ENCODE measurements around the gene LY6G6F. TPM values are rescaled to one million over a fixed set of nuclear protein-coding genes. Genes with fewer than 3 reads are reported as not detected.

The LY6G6F gene
- total RNA-seq, 4 donors from 2014 or later = not detected

- no peak overlapping the region for H3K4me3 ChIP-seq
- ATAC-seq = no peak
- H3K4me1 ChIP-seq = peaks cover 0 to 79% (median 35%) of the 10 kb centered on the region in 3 donors
- no peaks in the 10 kb centered on the region for H3K27me3 ChIP-seq
- H3K27ac ChIP-seq = peak overlapping the region in 2 of 4 donors; percentile 20 to 98
- no peak for TF ChIP-seq POLR2AphosphoS5 (IDR thresholded peaks at IDR 0.05)
- TF ChIP-seq POLR2A (IDR thresholded peaks at IDR 0.05) = no peak
- no peak for TF ChIP-seq CTCF (IDR thresholded peaks at IDR 0.05)
- no peak for TF ChIP-seq EP300 (IDR thresholded peaks at IDR 0.05)
- WGBS, 2 donors (ENCODE audit: low coverage in 1 of 2) = 54 to 71% methylated on average over 2 to 3 of the region's 3 CpGs
- H3K36me3 ChIP-seq = peaks cover 0 to 50% of the 10 kb centered on the region in 2 donors
- no peaks in the 10 kb centered on the region for H3K9me3 ChIP-seq
Observed at GRCh38 chr6:31732029-31732428, 25.4 kb downstream of the LY6G6F start.

GRCh38 chr6:31733734-31734133, 27.1 kb downstream of the LY6G6F start:
- Histone ChIP-seq H3K27ac (peak overlapping the region in 3 of 4 donors; percentile 90 to 93 (median 92)), H3K4me3 (no peak overlapping the region), H3K4me1 (peaks cover 0 to 77% (median 24%) of the 10 kb centered on the region in 3 donors), H3K36me3 (peaks cover 0 to 38% of the 10 kb centered on the region in 2 donors), H3K9me3 (no peaks in the 10 kb centered on the region), H3K27me3 (no peaks in the 10 kb centered on the region)
- 58 to 85% methylated on average over 2 of the region's 4 CpGs for WGBS, 2 donors (ENCODE audit: low coverage in 1 of 2)
- ATAC-seq = no peak
- no peak for TF ChIP-seq POLR2A (IDR thresholded peaks at IDR 0.05)
- TF ChIP-seq EP300 (IDR thresholded peaks at IDR 0.05) = no peak
- TF ChIP-seq POLR2AphosphoS5 (IDR thresholded peaks at IDR 0.05) = no peak
- TF ChIP-seq CTCF (IDR thresholded peaks at IDR 0.05) = no peak

GRCh38 chr6:31734247-31734820, 27.7 kb downstream of the LY6G6F start:
- ATAC-seq = no peak
- H3K27ac ChIP-seq = peak overlapping the region; percentile 79 to 93 (median 91)
- H3K4me1 ChIP-seq = peaks cover 1 to 78% (median 25%) of the 10 kb centered on the region in 3 donors
- H3K27me3 ChIP-seq = no peaks in the 10 kb centered on the region
- peaks cover 0 to 38% of the 10 kb centered on the region in 2 donors for H3K36me3 ChIP-seq
- WGBS, 2 donors (ENCODE audit: low coverage in 1 of 2) = 0 to 10% methylated on average over 2 of the region's 2 CpGs
- no peaks in the 10 kb centered on the region for H3K9me3 ChIP-seq
- TF ChIP-seq CTCF (IDR thresholded peaks at IDR 0.05) (no peak), EP300 (IDR thresholded peaks at IDR 0.05) (no peak), POLR2AphosphoS5 (IDR thresholded peaks at IDR 0.05) (no peak), POLR2A (IDR thresholded peaks at IDR 0.05) (no peak)
- peak overlapping the region; percentile 61 to 71 for H3K4me3 ChIP-seq

GRCh38 chr6:31734821-31735406, 28.2 kb downstream of the LY6G6F start:
- ATAC-seq = no peak
- H3K9me3 ChIP-seq = no peaks in the 10 kb centered on the region
- 0% methylated on average over 1 to 14 of the region's 18 CpGs for WGBS, 2 donors (ENCODE audit: low coverage in 1 of 2)
- H3K4me3 ChIP-seq = peak overlapping the region; percentile 61 to 71
- H3K36me3 ChIP-seq = peaks cover 0 to 38% of the 10 kb centered on the region in 2 donors
- H3K27me3 ChIP-seq = no peaks in the 10 kb centered on the region
- peak overlapping the region; percentile 79 to 93 (median 91) for H3K27ac ChIP-seq
- TF ChIP-seq POLR2A (IDR thresholded peaks at IDR 0.05) (peak in 1 of 2 donors; percentile 16), EP300 (IDR thresholded peaks at IDR 0.05) (no peak)
- H3K4me1 ChIP-seq = peaks cover 3 to 81% (median 26%) of the 10 kb centered on the region in 3 donors

GRCh38 chr6:31736021-31736767, 29.5 kb downstream of the LY6G6F start, which contains the start of gene CLIC1:
Gene CLIC1 (minus strand): TSS chr6:31736530. CDS start chr6:31736300, 230 bp downstream.
- Histone ChIP-seq H3K27me3 (no peaks in the 10 kb centered on the region), H3K4me3 (peak within 1 kb of the TSS; percentile 61 to 71), H3K9me3 (no peaks in the 10 kb centered on the region), H3K27ac (peak within 1 kb of the TSS; percentile 79 to 93 (median 91)), H3K4me1 (peaks cover 3 to 78% (median 25%) of the 10 kb centered on the region in 3 donors), H3K36me3 (peaks cover 0 to 32% of the 10 kb centered on the region in 2 donors)
- ATAC-seq = peak; percentile 69
- 0 to 3% methylated on average over 2 to 10 of the region's 24 CpGs for WGBS, 2 donors (ENCODE audit: low coverage in 1 of 2)
- TF ChIP-seq POLR2A (IDR thresholded peaks at IDR 0.05) = peak; percentile 86 to 88
- TF ChIP-seq EP300 (IDR thresholded peaks at IDR 0.05) = no peak
- no peak for TF ChIP-seq CTCF (IDR thresholded peaks at IDR 0.05)
- peak; percentile 96 for TF ChIP-seq POLR2AphosphoS5 (IDR thresholded peaks at IDR 0.05)
